Muscle layer of duodenum (tissue), 2 donors: ENCODE measurements around the gene MAP7.
"Not testable (repeated sequence)": the region's sequence is repeated elsewhere in the genome, so short reads cannot be mapped to it uniquely, and the experiment has no call there.

Experiments used
- H3K27ac ChIP-seq: one replicate; pipeline ENCODE4 v1.7.0; 2013; ENCODE audit warnings: mild to moderate bottlenecking, low read length
- H3K27me3 ChIP-seq: one replicate; pipeline ENCODE4 v1.7.0; 2013; ENCODE audit warnings: low read depth, mild to moderate bottlenecking, control low read depth, low read length
- H3K36me3 ChIP-seq, 2 donors: one replicate each; pipeline ENCODE4 v1.7.0; 2013; ENCODE audit warnings: low read length in 2 of 2, control low read depth in 1 of 2, mild to moderate bottlenecking in 1 of 2; ENCODE audit not compliant: insufficient read depth in 2 of 2, control insufficient read depth in 1 of 2
- H3K4me1 ChIP-seq, 2 donors: one replicate each; pipeline ENCODE4 v1.7.0; 2013; ENCODE audit warnings: low read length in 2 of 2, mild to moderate bottlenecking in 2 of 2, control low read depth in 1 of 2, moderate library complexity in 1 of 2; ENCODE audit not compliant: insufficient read depth in 2 of 2, control insufficient read depth in 1 of 2
- H3K4me3 ChIP-seq, 2 donors: one replicate each; pipeline ENCODE4 v1.7.0; 2013; ENCODE audit warnings: low read length in 2 of 2, low read depth in 1 of 2, mild to moderate bottlenecking in 1 of 2
- H3K9me3 ChIP-seq, 2 donors: one replicate each; pipeline ENCODE4 v1.7.0; 2013; ENCODE audit warnings: low read length in 2 of 2, control low read depth in 1 of 2, mild to moderate bottlenecking in 1 of 2; ENCODE audit not compliant: control insufficient read depth in 1 of 2
- donor health status: healthy.

Gene MAP7

GRCh38 chr6:136486357-136486756 is 63.9 kb downstream of the MAP7 start:
- Histone ChIP-seq H3K9me3 (no peaks in the 10 kb centered on the region), H3K4me1 (no peaks in the 10 kb centered on the region)

DNA sequence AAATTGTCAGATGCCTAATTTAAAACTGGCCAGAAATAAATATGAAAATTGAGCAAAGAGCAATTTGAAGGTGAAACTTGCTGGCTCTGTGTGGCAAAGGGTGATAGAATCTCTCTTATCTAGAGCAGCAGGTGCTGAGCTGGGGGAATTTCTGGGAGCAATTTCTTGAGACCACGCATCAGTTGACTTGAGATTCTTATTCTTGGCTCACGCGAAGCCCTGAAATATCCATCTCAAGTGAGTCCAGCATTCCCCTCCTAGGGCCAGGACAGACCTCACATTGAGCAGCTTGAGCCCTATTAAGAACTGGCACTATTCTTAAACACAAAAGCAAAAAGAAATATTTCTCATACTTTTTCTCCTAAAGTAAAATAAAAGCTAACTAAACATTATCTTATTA is 66.3 kb downstream of the MAP7 start:
- Histone ChIP-seq H3K4me3 (no peak overlapping the region), H3K27ac (no peak overlapping the region), H3K36me3 (no peaks in the 10 kb centered on the region), H3K4me1 (no peaks in the 10 kb centered on the region), H3K27me3 (no peaks in the 10 kb centered on the region), H3K9me3 (no peaks in the 10 kb centered on the region)

More at GRCh38 chr6:136486357-136486756, 63.9 kb downstream of the MAP7 start:
- Histone ChIP-seq H3K27ac (no peak overlapping the region), H3K36me3 (no peaks in the 10 kb centered on the region), H3K4me3 (no peak overlapping the region), H3K27me3 (no peaks in the 10 kb centered on the region)

DNA sequence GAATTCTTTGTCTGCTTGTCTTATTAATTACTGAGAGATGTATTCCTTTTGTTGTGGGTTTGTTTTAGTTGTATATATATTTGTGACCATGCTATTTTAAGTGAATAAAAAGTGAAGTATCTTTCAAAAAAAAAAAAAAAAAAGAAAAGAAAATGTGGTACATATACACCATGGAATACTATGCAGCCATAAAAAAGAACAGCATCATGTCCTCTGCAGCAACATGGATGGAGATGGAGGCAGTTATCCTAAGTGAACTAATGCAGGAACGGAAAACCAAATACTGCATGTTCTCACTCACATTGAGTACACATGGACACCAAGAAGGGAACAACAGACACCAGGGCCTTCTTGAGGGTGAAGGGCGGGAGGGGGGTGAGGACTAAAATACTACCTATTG is 67.2 kb downstream of the MAP7 start:
- H3K27me3 ChIP-seq, H3K9me3 ChIP-seq, H3K27ac ChIP-seq, H3K36me3 ChIP-seq, H3K4me1 ChIP-seq, H3K4me3 ChIP-seq: not testable (repeated sequence)

GRCh38 chr6:136477548-136477947 is 72.7 kb downstream of the MAP7 start:
- H3K27ac ChIP-seq, result no peak overlapping the region
- no peaks in the 10 kb centered on the region for H3K4me1 ChIP-seq
- no peaks in the 10 kb centered on the region for H3K36me3 ChIP-seq
- no peak overlapping the region for H3K4me3 ChIP-seq
- H3K9me3 ChIP-seq, result no peaks in the 10 kb centered on the region
- no peaks in the 10 kb centered on the region for H3K27me3 ChIP-seq

GRCh38 chr6:136475686-136476085 is 74.5 kb downstream of the MAP7 start:
- Histone ChIP-seq H3K36me3 (no peaks in the 10 kb centered on the region), H3K9me3 (no peaks in the 10 kb centered on the region), H3K4me1 (no peaks in the 10 kb centered on the region), H3K27ac (no peak overlapping the region), H3K4me3 (no peak overlapping the region), H3K27me3 (no peaks in the 10 kb centered on the region)

- no peaks in the 10 kb centered on the region for H3K4me1 ChIP-seq
- no peaks in the 10 kb centered on the region for H3K27me3 ChIP-seq
- H3K36me3 ChIP-seq, result no peaks in the 10 kb centered on the region
- H3K4me3 ChIP-seq, result no peak overlapping the region
- no peak overlapping the region for H3K27ac ChIP-seq
- H3K9me3 ChIP-seq, result no peaks in the 10 kb centered on the region
These were observed 76.0 kb downstream of the MAP7 start for GRCh38 chr6:136474241-136474640.

DNA sequence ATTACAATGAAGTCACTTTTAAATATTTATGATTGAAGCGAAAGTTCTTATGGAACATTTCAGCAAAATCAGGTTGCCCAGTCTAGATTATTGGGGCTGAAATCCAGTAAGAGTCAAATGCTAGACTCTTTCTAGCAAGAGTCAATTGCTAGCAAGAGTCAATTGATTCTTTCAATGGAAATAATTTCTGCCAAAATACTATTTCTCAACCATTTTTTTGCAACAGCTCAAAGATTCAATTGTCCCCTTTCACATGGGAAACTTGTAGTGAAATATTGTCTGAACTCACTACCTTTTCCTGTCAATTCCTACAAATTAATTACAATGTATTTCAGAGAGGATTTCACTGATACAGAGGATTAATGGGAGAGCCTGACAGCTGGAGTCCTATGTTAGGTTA is 78.3 kb downstream of the MAP7 start:
- no peaks in the 10 kb centered on the region for H3K36me3 ChIP-seq
- H3K4me1 ChIP-seq, result no peaks in the 10 kb centered on the region
- no peak overlapping the region for H3K4me3 ChIP-seq

GRCh38 chr6:136471372-136471771 is 78.8 kb downstream of the MAP7 start:
- H3K36me3 ChIP-seq, result no peaks in the 10 kb centered on the region
- H3K4me3 ChIP-seq, result no peak overlapping the region
- no peaks in the 10 kb centered on the region for H3K4me1 ChIP-seq
- no peaks in the 10 kb centered on the region for H3K27me3 ChIP-seq
- no peaks in the 10 kb centered on the region for H3K9me3 ChIP-seq
- H3K27ac ChIP-seq, result no peak overlapping the region

More for the DNA sequence above, 78.3 kb downstream of the MAP7 start:
- Histone ChIP-seq H3K9me3 (no peaks in the 10 kb centered on the region), H3K27me3 (no peaks in the 10 kb centered on the region), H3K27ac (no peak overlapping the region)

DNA sequence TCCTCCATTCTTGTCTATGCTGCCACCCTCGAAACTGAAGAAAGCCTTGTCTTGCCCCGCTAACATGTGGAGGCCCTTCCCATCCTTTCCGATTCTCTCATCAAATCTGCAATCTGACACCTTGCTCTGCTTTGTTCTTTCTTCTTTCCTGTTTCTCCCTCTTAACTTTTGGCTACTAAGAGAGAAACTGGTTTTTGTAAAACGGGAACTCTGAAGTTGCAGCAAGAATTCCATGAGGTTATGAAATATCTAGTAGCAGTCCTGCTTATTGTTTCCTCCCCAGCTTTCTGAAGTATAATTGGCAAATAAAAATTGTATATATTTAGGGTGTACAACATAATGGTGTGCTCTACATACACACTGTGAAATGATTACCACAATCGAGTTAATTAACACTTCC is 80.2 kb downstream of the MAP7 start:
- Histone ChIP-seq H3K4me3 (no peak overlapping the region), H3K9me3 (no peaks in the 10 kb centered on the region)

DNA sequence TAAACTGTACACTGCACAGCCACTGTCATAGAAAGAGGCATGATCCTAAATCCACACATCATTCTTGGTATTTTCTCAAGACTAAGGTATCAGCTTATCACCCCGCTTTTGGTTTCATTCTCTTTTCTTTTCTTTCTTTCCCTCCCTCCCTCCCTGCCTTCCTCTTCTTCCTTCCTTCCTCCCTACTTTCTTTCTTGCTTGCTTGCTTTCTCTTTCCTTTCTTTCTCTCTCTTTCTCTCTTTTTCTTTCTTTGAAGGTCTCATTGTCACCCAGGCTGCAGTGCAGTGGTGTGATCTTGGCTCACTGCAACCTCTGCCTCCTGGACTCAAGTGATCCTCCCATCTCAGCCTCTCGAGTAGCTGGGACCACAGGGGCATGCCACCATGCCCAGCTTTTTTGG is 81.1 kb downstream of the MAP7 start:
- Histone ChIP-seq H3K9me3 (no peaks in the 10 kb centered on the region), H3K27me3 (no peaks in the 10 kb centered on the region), H3K4me1 (no peaks in the 10 kb centered on the region), H3K4me3 (no peak overlapping the region), H3K36me3 (no peaks in the 10 kb centered on the region), H3K27ac (no peak overlapping the region)

More for the DNA sequence above, 80.2 kb downstream of the MAP7 start:
- no peak overlapping the region for H3K27ac ChIP-seq
- H3K36me3 ChIP-seq, result no peaks in the 10 kb centered on the region
- no peaks in the 10 kb centered on the region for H3K27me3 ChIP-seq
- H3K4me1 ChIP-seq, result no peaks in the 10 kb centered on the region

DNA sequence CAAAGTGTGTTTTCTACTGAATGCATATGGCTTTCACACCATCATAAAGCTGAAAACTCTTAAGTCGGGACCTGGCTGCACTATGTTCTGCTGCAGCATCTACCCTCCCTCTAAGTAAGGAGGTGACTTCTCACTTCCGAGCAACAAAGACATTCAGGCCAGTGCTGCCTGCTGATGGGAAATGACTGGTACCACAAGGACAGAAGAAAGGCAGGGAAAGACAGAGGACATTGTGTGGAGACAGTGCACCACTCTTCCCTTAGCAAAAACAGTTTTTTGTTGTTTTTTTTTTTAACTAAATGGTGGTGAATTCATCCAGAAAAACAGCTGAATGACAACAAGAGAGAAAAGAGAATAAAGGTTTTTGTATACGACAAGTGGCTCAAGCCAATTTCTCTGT is 81.5 kb downstream of the MAP7 start:
- no peaks in the 10 kb centered on the region for H3K36me3 ChIP-seq
- H3K9me3 ChIP-seq, result no peaks in the 10 kb centered on the region
- no peak overlapping the region for H3K27ac ChIP-seq
- H3K4me1 ChIP-seq, result no peaks in the 10 kb centered on the region
- H3K4me3 ChIP-seq, result no peak overlapping the region
- H3K27me3 ChIP-seq, result no peaks in the 10 kb centered on the region

DNA sequence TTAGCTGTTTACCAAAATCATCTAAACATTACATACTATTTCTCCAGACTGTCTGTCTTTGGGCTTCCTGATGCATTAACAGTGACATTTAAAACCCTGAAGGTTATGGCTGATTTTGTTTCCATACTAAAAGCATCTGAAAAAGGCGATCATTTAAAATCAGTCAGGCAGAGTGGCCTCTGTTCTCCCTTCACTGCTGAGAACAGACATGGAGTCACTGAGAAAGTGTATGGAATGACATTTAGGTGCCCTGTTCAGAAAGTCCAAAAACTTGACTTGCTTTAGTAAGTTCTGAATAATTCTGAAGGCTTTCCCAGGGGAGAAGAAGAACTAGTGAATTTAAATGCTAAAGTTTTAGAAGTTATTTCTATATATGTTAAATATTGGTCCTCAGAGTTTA is 83.0 kb downstream of the MAP7 start:
- H3K27me3 ChIP-seq, result no peaks in the 10 kb centered on the region
- no peaks in the 10 kb centered on the region for H3K9me3 ChIP-seq
- no peaks in the 10 kb centered on the region for H3K36me3 ChIP-seq
- H3K27ac ChIP-seq, result no peak overlapping the region
- H3K4me3 ChIP-seq, result no peak overlapping the region
- H3K4me1 ChIP-seq, result no peaks in the 10 kb centered on the region
